Esophagus muscularis mucosa (tissue), 4 donors: ENCODE measurements around the gene ZNF689. TPM values are rescaled to one million over a fixed set of nuclear protein-coding genes. Genes with fewer than 3 reads are reported as not detected.
A peak's percentile ranks its signal among the peaks of the same experiment; 100 is the strongest.

Experiments used
- DNase-seq: peaks from one replicate; pipeline ENCODE4 v3.0.0-alpha.2; 2017; ENCODE audit errors: extremely low spot score
- H3K27ac ChIP-seq, 4 donors: fragments of 200-600 bp; sonication (generic); replicated peaks in 1 of 4; 1 replicate in 3 of 4; 2 replicates in 1 of 4; pipeline ENCODE4 v1.5.1; 2016 to 2019; ENCODE audit warnings: mild to moderate bottlenecking in 1 of 4
- H3K27me3 ChIP-seq, 4 donors: fragments of 200-600 bp; sonication (generic); one replicate each; pipeline versions ENCODE4 v1.5.1 to v1.6.0; 2016 to 2019
- H3K36me3 ChIP-seq, 4 donors: fragments of 200-600 bp; sonication (generic); one replicate each; pipeline ENCODE4 v1.5.1; 2016 to 2019
- H3K4me1 ChIP-seq, 4 donors: fragments of 200-600 bp; sonication (generic); one replicate each; pipeline ENCODE4 v1.5.1; 2016 to 2019
- H3K4me3 ChIP-seq, 4 donors: fragments of 200-600 bp; sonication (generic); 1 replicate in 2 of 4; 2 replicates in 2 of 4; pipeline ENCODE4 v1.5.1; 2016 to 2019; ENCODE audit warnings: mild to moderate bottlenecking in 4 of 4, moderate library complexity in 1 of 4
- H3K9me3 ChIP-seq, 4 donors: fragments of 200-600 bp; sonication (generic); 1 replicate in 3 of 4; 2 replicates in 1 of 4; pipeline ENCODE4 v1.5.1; 2016 to 2019
- CTCF ChIP-seq, 3 experiments: fragments of 200-600 bp in 2 of 3; fragments of 450-650 bp in 1 of 3; sonication (generic) in 2 of 3; IDR thresholded peaks; one replicate each; pipeline ENCODE4 v1.5.1; 2017 to 2019; ENCODE audit warnings: antibody characterized with exemption in 3 of 3, mild to moderate bottlenecking in 2 of 3, moderate library complexity in 1 of 3
- EP300 ChIP-seq: sonication (generic); formaldehyde crosslinking; IDR thresholded peaks from one replicate; pipeline ENCODE4 v1.6.1; 2017; ENCODE audit warnings: antibody characterized with exemption
- POLR2A ChIP-seq: fragments of 450-650 bp; IDR thresholded peaks from one replicate; pipeline ENCODE4 v1.6.1; 2017; ENCODE audit warnings: antibody characterized with exemption, moderate library complexity, mild to moderate bottlenecking, low read depth
- POLR2AphosphoS5 ChIP-seq, 2 donors: sonication (generic); formaldehyde crosslinking; IDR thresholded peaks; one replicate each; pipeline ENCODE4 v1.6.1; 2017; ENCODE audit warnings: antibody characterized with exemption in 2 of 2
- WGBS: methylation state at CpG from one replicate; pipeline ENCODE4 v1.1.5; 2018; 5-methylcytosine and 5-hydroxymethylcytosine counted together
- intact Hi-C: fragments of 100-400 bp; cut with DNase I; formaldehyde crosslinking; loops from one replicate; pipeline ENCODE4 v1.15.1; 2023
- total RNA-seq, 4 donors: library from RNA; depleted of rRNA; stranded (reverse); fragments of >200 nt; gene quantifications; one replicate each; pipeline versions ENCODE4 v1.1.0 to v1.2.1, GENCODE V29; 2016

Gene ZNF689
- total RNA-seq, 4 donors from 2014 or later: 9.1 to 14.5 (median 13.9) TPM

GRCh38 chr16:30652005-30652296 is 41.8 kb upstream of the ZNF689 start:
- Histone ChIP-seq H3K4me1 (peaks cover 20 to 49% (median 45%) of the 10 kb centered on the region in 4 donors), H3K27ac (peak overlapping the region; percentile 95 to 99 (median 97)), H3K4me3 (peak overlapping the region; percentile 82 to 96 (median 86)), H3K36me3 (peaks cover 38 to 48% (median 46%) of the 10 kb centered on the region in 4 donors), H3K9me3 (no peaks in the 10 kb centered on the region), H3K27me3 (no peaks in the 10 kb centered on the region)
- TF ChIP-seq POLR2A (no peak), POLR2AphosphoS5 (IDR thresholded peaks at IDR 0.05) (no peak), EP300 (no peak), CTCF (IDR thresholded peaks at IDR 0.05) (no peak)
- WGBS: 17% methylated on average over 2 of the region's 2 CpGs
- intact Hi-C loops: no loop called here
- DNase-seq: no peak

DNA sequence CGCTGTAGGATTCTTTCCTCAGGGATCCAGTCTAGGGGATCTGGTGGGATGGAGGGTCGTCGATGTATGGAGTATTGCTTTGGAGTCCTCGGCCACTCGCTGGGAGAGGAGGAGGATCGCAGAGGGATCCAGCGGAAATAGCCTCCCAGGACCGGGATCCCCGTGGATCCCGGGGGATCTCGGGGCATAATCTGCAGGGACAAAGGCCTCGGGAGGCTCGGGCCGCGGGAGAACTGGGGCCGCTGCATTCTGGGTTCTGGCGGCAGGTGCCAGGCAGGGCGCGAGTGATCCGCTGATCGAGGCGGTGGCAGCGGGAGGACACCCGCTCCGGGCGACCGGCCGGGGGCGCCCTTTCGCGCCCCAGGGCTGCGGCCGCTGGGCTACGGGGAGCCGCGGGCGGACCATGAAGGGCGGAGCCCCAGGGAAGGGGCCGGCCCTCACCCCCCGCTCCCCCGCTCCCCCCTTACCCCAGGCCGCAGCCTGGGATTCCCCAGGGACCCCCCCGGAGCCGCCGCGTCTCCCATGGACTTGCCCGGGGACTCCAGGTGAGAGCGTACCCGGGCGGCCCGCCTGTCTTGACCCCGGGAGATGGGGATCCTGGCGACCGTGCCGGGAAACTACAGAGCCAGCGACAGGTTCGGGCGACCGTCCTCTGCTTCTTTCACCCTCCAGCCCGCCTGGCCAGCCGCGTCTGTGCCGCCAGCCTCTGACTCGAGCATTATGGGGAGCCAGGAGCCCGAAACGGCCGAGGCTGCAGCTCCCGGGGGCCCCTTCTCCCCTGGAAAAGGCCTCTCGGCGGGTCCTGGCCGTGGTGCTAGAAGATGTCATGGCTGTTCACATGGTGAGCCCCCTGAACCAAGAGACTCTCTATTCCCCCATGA is 41.2 kb upstream of the ZNF689 start:
- WGBS: 0% methylated on average over 23 of the region's 71 CpGs
- intact Hi-C loops: no loop called here

GRCh38 chr16:30650369-30651123 is 40.4 kb upstream of the ZNF689 start, which contains the start of gene PRR14:
TSS of gene PRR14 (plus strand) at chr16:30650960. CDS start at chr16:30651646, 686 bp downstream.
- Histone ChIP-seq H3K36me3 (peaks cover 31 to 34% (median 33%) of the 10 kb centered on the region in 4 donors), H3K4me1 (peaks cover 17 to 38% (median 37%) of the 10 kb centered on the region in 4 donors), H3K27me3 (no peaks in the 10 kb centered on the region), H3K27ac (peak within 1 kb of the TSS; percentile 95 to 99 (median 97)), H3K4me3 (peak within 1 kb of the TSS; percentile 82 to 96 (median 86)), H3K9me3 (no peaks in the 10 kb centered on the region)
- TF ChIP-seq EP300 (no peak), CTCF (IDR thresholded peaks at IDR 0.05) (peak in 2 of 3 experiments; percentile 39 to 51), POLR2A (peak; percentile 31), POLR2AphosphoS5 (IDR thresholded peaks at IDR 0.05) (peak in 1 of 2 donors; percentile 86)
- intact Hi-C loops: no loop called here
- DNase-seq: peak; percentile 100
- WGBS: 1% methylated on average over 45 of the region's 53 CpGs

More for the DNA sequence above, 41.2 kb upstream of the ZNF689 start:
- DNase-seq: peak; percentile 93
- Histone ChIP-seq H3K4me1 (peaks cover 17 to 43% (median 39%) of the 10 kb centered on the region in 4 donors), H3K27me3 (no peaks in the 10 kb centered on the region), H3K9me3 (no peaks in the 10 kb centered on the region), H3K4me3 (peak overlapping the region; percentile 82 to 96 (median 86)), H3K27ac (peak overlapping the region; percentile 95 to 99 (median 97)), H3K36me3 (peaks cover 38 to 42% (median 41%) of the 10 kb centered on the region in 4 donors)
- peak in 1 of 2 donors; percentile 42 for TF ChIP-seq POLR2AphosphoS5 (IDR thresholded peaks at IDR 0.05)
- TF ChIP-seq POLR2A: no peak
- TF ChIP-seq EP300: no peak
- peak; percentile 68 to 82 (median 69) for TF ChIP-seq CTCF (IDR thresholded peaks at IDR 0.05)

GRCh38 chr16:30649725-30650368 is 39.7 kb upstream of the ZNF689 start:
- TF ChIP-seq POLR2A: no peak
- no peak for TF ChIP-seq POLR2AphosphoS5 (IDR thresholded peaks at IDR 0.05)
- TF ChIP-seq EP300: no peak
- TF ChIP-seq CTCF (IDR thresholded peaks at IDR 0.05): no peak

More at GRCh38 chr16:30649725-30650368, 39.7 kb upstream of the ZNF689 start:
- no peaks in the 10 kb centered on the region for H3K9me3 ChIP-seq
- DNase-seq: peak; percentile 93
- peaks cover 17 to 38% (median 37%) of the 10 kb centered on the region in 4 donors for H3K4me1 ChIP-seq
- 35% methylated on average over 13 of the region's 22 CpGs for WGBS
- H3K27ac ChIP-seq: peak overlapping the region; percentile 95 to 99 (median 97)
- H3K27me3 ChIP-seq: no peaks in the 10 kb centered on the region
- H3K4me3 ChIP-seq: peak overlapping the region; percentile 82 to 96 (median 86)
- intact Hi-C loops: no loop called here
- peaks cover 24 to 27% (median 26%) of the 10 kb centered on the region in 4 donors for H3K36me3 ChIP-seq
